Upper lobe of left lung (tissue), 6 donors: ENCODE data around the gene MACROD1. TPM values are rescaled to one million over a fixed set of nuclear protein-coding genes. Genes with fewer than 3 reads are reported as not detected.

Experiments used
- ATAC-seq, 2 donors: fragments of 200-7000 bp; cut with Tn5 transposase; one replicate each; pipeline ENCODE4 v1.9.1; 2022; ENCODE audit warnings: mild to moderate bottlenecking in 2 of 2, moderate library complexity in 2 of 2; ENCODE audit not compliant: low FRiP score in 2 of 2
- DNase-seq, 2 donors: peaks; one replicate each; pipeline ENCODE4 v3.0.0-alpha.2; 2019 to 2020
- H3K27ac ChIP-seq, 4 donors: fragments of 200-600 bp; sonication (generic); one replicate each; pipeline ENCODE4 v1.5.1; 2016 to 2019
- H3K27me3 ChIP-seq, 4 donors: fragments of 200-600 bp; sonication (generic); one replicate each; pipeline ENCODE4 v1.5.1; 2017 to 2019
- H3K36me3 ChIP-seq, 4 donors: fragments of 200-600 bp; sonication (generic); one replicate each; pipeline ENCODE4 v1.5.1; 2016 to 2019
- H3K4me1 ChIP-seq, 4 donors: fragments of 200-600 bp; sonication (generic); one replicate each; pipeline ENCODE4 v1.5.1; 2018 to 2019
- H3K4me3 ChIP-seq, 4 donors: fragments of 200-600 bp; sonication (generic); one replicate each; pipeline ENCODE4 v1.5.1; 2017 to 2019; ENCODE audit warnings: mild to moderate bottlenecking in 2 of 4, moderate library complexity in 1 of 4
- H3K9me3 ChIP-seq, 4 donors: fragments of 200-600 bp; sonication (generic); one replicate each; pipeline ENCODE4 v1.5.1; 2018 to 2019
- EP300 ChIP-seq, 4 donors: sonication (generic); formaldehyde crosslinking; IDR thresholded peaks; one replicate each; pipeline ENCODE4 v1.5.1; 2017; ENCODE audit warnings: antibody characterized with exemption in 4 of 4, control low read depth in 2 of 4
- POLR2A ChIP-seq, 4 donors: fragments of 450-650 bp; IDR thresholded peaks; one replicate each; pipeline ENCODE4 v1.5.1; 2016 to 2017; ENCODE audit warnings: antibody characterized with exemption in 4 of 4, mild to moderate bottlenecking in 2 of 4
- POLR2AphosphoS5 ChIP-seq, 2 donors: sonication (generic); formaldehyde crosslinking; IDR thresholded peaks; one replicate each; pipeline ENCODE4 v1.5.1; 2017; ENCODE audit warnings: antibody characterized with exemption in 2 of 2
- WGBS, 2 donors: methylation state at CpG; one replicate each; pipeline ENCODE4 v1.1.5; 2017 to 2018; 5-methylcytosine and 5-hydroxymethylcytosine counted together
- total RNA-seq, 6 donors: library from RNA; depleted of rRNA in 4 of 6; stranded (reverse); fragments of >200 nt in 4 of 6; gene quantifications; one replicate each; pipeline versions ENCODE4 v1.1.0 to v1.2.1, GENCODE V29; 2016 to 2021
- TF ChIP-seq, protein P1 (sequence below), 6 experiments: fragments of 450-650 bp in 4 of 6; fragments of 200-600 bp in 2 of 6; sonication (generic) in 2 of 6; IDR thresholded peaks; one replicate each; pipeline ENCODE4 v1.5.1; 2016 to 2019; ENCODE audit warnings: antibody characterized with exemption in 6 of 6
- donor health status: DM: no; HTN: no; CAD: no; lungs with moderate emphysema.
- donor health status: DM: no; HTN: yes; CAD: no; lungs with severe emphysema.

The MACROD1 gene
- total RNA-seq, 6 donors from 2014 or later, result 16.7 to 59.7 (median 33.5) TPM

DNA sequence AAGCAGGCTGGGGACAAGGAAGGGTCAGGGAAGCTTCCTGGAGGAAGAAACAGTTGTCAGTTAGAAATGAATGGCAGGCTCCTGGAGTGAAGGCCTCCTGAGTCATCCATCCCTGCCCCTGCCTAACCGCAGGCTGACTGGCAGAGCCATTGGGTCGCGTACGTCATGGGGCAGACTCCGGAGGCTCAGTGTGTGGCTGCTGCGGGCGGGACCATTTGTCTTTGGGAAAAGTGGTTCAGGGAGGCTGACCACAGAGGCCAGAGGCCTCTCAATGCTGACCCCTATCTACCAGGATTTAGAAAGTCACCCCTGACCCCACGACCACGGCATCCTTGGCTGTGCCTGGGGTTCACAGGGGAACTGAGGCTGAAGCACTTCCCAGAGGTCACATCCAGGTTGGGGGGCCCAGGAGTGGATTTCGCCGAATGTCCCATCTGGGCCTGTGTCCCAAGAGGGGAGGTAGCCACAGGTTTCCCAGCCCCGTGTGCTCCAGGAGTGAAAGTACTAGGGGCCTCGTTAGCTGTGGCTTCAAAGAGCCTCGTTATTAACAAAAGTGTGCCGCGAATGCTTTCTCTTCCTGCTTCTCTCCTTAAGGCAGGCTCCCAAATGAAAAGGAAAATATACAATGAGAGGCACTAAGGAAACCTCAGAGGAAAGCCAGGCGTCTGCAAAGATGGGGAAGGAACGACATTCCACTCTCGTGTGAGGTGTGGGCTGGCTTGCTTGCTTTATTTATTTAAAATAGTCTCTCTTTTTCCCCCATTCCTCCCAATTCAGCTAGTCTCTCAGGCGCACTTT lies 71.3 kb downstream of the MACROD1 start:
- Histone ChIP-seq H3K36me3 (no peaks in the 10 kb centered on the region), H3K27ac (no peak overlapping the region), H3K27me3 (no peaks in the 10 kb centered on the region), H3K4me1 (peaks cover 16 to 44% (median 28%) of the 10 kb centered on the region in 4 donors), H3K4me3 (no peak overlapping the region), H3K9me3 (no peaks in the 10 kb centered on the region)
- TF ChIP-seq, protein P1, sequence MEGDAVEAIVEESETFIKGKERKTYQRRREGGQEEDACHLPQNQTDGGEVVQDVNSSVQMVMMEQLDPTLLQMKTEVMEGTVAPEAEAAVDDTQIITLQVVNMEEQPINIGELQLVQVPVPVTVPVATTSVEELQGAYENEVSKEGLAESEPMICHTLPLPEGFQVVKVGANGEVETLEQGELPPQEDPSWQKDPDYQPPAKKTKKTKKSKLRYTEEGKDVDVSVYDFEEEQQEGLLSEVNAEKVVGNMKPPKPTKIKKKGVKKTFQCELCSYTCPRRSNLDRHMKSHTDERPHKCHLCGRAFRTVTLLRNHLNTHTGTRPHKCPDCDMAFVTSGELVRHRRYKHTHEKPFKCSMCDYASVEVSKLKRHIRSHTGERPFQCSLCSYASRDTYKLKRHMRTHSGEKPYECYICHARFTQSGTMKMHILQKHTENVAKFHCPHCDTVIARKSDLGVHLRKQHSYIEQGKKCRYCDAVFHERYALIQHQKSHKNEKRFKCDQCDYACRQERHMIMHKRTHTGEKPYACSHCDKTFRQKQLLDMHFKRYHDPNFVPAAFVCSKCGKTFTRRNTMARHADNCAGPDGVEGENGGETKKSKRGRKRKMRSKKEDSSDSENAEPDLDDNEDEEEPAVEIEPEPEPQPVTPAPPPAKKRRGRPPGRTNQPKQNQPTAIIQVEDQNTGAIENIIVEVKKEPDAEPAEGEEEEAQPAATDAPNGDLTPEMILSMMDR (IDR thresholded peaks at IDR 0.05), result peak in 1 of 6 experiments; percentile 5
- no peak for TF ChIP-seq POLR2AphosphoS5 (IDR thresholded peaks at IDR 0.05)
- WGBS, 2 donors, result 45 to 54% methylated on average over 14 to 20 of the region's 20 CpGs
- ATAC-seq, result peak in 1 of 2 donors; percentile 52
- peak in 1 of 2 donors; percentile 31 for DNase-seq

DNA sequence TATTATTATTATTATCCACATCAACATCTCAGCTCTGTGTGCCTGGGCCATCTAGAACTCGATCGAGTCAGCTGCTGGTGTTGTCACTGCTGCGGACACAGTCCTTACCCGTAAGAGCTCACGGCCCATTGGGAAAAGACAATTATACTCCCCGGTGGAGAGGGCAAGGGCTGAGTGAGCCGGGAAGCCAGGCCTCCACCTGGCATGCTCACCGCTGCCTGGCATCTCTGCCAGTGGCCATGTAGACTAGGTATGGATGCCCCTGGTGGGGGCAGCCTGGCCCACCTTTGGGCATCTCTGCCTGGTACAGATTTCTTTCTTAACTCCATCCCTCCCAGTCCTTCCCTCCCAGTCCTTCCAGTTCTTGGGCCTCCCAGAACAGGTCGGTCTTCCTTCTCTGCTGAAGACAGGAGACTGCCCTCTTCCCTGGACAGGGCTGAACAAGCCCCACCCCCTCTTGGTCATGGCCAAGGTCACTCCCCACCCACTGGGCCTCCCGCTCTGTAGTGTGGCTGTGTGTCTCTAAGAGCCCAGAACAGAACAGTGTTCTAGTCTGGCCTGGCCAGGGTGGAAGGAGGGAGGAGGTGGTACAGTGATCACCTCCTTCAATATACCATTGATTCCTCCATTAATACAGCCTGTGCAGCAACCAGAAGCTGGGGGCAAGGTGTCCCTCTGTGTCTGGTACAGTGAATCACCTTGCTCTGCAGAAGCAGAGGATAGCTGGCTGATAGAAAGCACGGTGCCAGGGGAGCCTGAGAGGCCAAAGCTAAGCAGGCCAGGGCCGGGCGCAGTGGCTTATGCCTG lies 72.5 kb downstream of the MACROD1 start:
- Histone ChIP-seq H3K36me3 (no peaks in the 10 kb centered on the region), H3K4me3 (no peak overlapping the region), H3K4me1 (peaks cover 16 to 50% (median 34%) of the 10 kb centered on the region in 4 donors), H3K27ac (no peak overlapping the region), H3K27me3 (no peaks in the 10 kb centered on the region), H3K9me3 (no peaks in the 10 kb centered on the region)
- WGBS, 2 donors, result 68 to 96% methylated on average over 10 to 13 of the region's 13 CpGs
- no peak for TF ChIP-seq POLR2AphosphoS5 (IDR thresholded peaks at IDR 0.05)
- no peak for TF ChIP-seq POLR2A (IDR thresholded peaks at IDR 0.05)
- TF ChIP-seq EP300 (IDR thresholded peaks at IDR 0.05), result no peak
- TF ChIP-seq, protein P1 (IDR thresholded peaks at IDR 0.05), result no peak
- ATAC-seq, result no peak
- no peak for DNase-seq

DNA sequence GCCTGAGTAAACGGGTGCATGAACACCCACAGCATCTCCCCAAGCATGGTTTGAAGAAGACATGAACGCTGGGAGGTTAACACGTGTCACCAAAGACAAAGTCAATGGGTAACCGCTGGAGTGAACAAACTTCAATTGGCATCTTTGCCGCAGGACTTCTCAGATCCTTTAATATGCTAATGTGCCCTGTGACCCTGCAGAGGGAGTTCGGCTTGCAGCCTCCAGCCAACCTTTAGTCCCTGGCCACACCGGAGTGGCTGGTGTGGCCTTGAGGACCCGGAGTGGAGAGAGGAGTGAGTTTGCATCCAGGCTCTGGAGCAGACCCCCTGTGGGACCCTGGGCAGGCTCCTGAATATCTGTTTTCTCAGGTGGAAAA lies 73.2 kb downstream of the MACROD1 start:
- Histone ChIP-seq H3K4me1 (peaks cover 16 to 50% (median 34%) of the 10 kb centered on the region in 4 donors), H3K36me3 (no peaks in the 10 kb centered on the region), H3K9me3 (no peaks in the 10 kb centered on the region), H3K27me3 (no peaks in the 10 kb centered on the region), H3K27ac (no peak overlapping the region), H3K4me3 (no peak overlapping the region)
- ATAC-seq (no peak), DNase-seq (no peak)
- TF ChIP-seq POLR2A (IDR thresholded peaks at IDR 0.05) (no peak), POLR2AphosphoS5 (IDR thresholded peaks at IDR 0.05) (no peak), EP300 (IDR thresholded peaks at IDR 0.05) (no peak)
- TF ChIP-seq, protein P1 (IDR thresholded peaks at IDR 0.05), result no peak
- WGBS, 2 donors, result 91 to 96% methylated on average over 7 to 8 of the region's 8 CpGs

DNA sequence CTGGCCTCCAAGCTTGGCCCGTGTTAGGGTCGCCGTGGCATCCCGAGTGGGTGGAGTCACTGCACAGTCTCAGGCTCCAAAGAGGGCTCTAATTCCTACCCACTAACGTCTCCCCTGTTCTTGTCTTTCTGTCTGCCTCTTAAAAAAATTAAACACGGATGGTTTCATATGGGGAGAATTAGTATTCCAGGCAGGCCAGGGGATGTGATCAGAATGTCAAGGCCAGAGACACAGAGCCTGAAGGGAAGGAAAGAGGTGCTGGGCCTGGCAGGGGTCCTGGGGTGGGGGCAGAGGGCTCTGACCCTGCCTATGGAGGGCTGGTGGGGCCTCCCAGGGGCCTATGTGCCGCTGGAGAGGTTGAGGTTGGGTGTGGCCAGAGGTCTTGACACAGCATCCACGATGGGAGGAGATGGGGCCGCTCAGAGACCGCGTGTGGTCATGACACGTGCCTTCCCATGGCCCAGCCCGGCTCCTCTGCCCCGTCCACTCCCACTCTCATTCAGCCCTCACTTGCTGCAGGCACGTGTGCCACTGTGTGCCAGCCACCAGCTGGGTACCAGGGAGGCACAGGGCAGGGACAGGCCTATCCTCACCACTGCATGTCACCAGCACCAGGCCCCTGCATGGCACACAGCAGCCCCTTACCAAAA lies 73.7 kb downstream of the MACROD1 start:
- no peaks in the 10 kb centered on the region for H3K27me3 ChIP-seq
- no peak for TF ChIP-seq POLR2A (IDR thresholded peaks at IDR 0.05)
- TF ChIP-seq POLR2AphosphoS5 (IDR thresholded peaks at IDR 0.05), result no peak
- no peak for TF ChIP-seq EP300 (IDR thresholded peaks at IDR 0.05)
- TF ChIP-seq, protein P1 (IDR thresholded peaks at IDR 0.05), result no peak
- peaks cover 16 to 50% (median 34%) of the 10 kb centered on the region in 4 donors for H3K4me1 ChIP-seq

More for the DNA sequence above, 73.7 kb downstream of the MACROD1 start:
- Histone ChIP-seq H3K9me3 (no peaks in the 10 kb centered on the region), H3K27ac (no peak overlapping the region), H3K36me3 (no peaks in the 10 kb centered on the region), H3K4me3 (no peak overlapping the region)
- peak in 1 of 2 donors; percentile 7 for ATAC-seq
- 78 to 83% methylated on average over 6 to 15 of the region's 15 CpGs for WGBS, 2 donors
- no peak for DNase-seq
